Measurements from ENCODE around the gene CMIP. TPM values are rescaled to one million over a fixed set of nuclear protein-coding genes. Genes with fewer than 3 reads are reported as not detected.

Gene CMIP
- total RNA-seq, 1 donor from 2014 or later, result 40.0 TPM

GRCh38 chr16:81457326-81458133, 12.9 kb downstream of the CMIP start:
- Mint-ChIP-seq H3K9me3 (no peaks in the 10 kb centered on the region), H3K27ac (peak overlapping the region; percentile 48), H3K4me1 (peaks cover 36% of the 10 kb centered on the region), H3K27me3 (no peaks in the 10 kb centered on the region), H3K36me3 (ENCODE audit: low read depth) (peaks cover 21% of the 10 kb centered on the region), H3K4me3 (no peak overlapping the region)
- no peak for DNase-seq
- intact Hi-C loops (cut with micrococcal nuclease), result no loop called here

- H3K9me3 Mint-ChIP-seq, result no peaks in the 10 kb centered on the region
- H3K4me3 Mint-ChIP-seq, result no peak overlapping the region
- no peaks in the 10 kb centered on the region for H3K27me3 Mint-ChIP-seq
- peaks cover 23% of the 10 kb centered on the region for H3K36me3 Mint-ChIP-seq (ENCODE audit: low read depth)
- no peak for DNase-seq
- H3K4me1 Mint-ChIP-seq, result peaks cover 31% of the 10 kb centered on the region
- H3K27ac Mint-ChIP-seq, result no peak overlapping the region
- intact Hi-C loops (cut with micrococcal nuclease), result no loop called here
These were observed 13.6 kb downstream of the CMIP start for GRCh38 chr16:81458149-81458669.

- no peaks in the 10 kb centered on the region for H3K9me3 Mint-ChIP-seq
- intact Hi-C loops (cut with micrococcal nuclease), result no loop called here
- peaks cover 27% of the 10 kb centered on the region for H3K4me1 Mint-ChIP-seq
- no peak overlapping the region for H3K27ac Mint-ChIP-seq
- peaks cover 23% of the 10 kb centered on the region for H3K36me3 Mint-ChIP-seq (ENCODE audit: low read depth)
- H3K4me3 Mint-ChIP-seq, result no peak overlapping the region
- no peaks in the 10 kb centered on the region for H3K27me3 Mint-ChIP-seq
- DNase-seq, result no peak
These were observed 14.4 kb downstream of the CMIP start for GRCh38 chr16:81458827-81459598.

- no peak overlapping the region for H3K27ac Mint-ChIP-seq
- intact Hi-C loops (cut with micrococcal nuclease), result no loop called here
- H3K4me3 Mint-ChIP-seq, result no peak overlapping the region
- no peak for DNase-seq
- no peaks in the 10 kb centered on the region for H3K9me3 Mint-ChIP-seq
- no peaks in the 10 kb centered on the region for H3K27me3 Mint-ChIP-seq
- H3K4me1 Mint-ChIP-seq, result peaks cover 27% of the 10 kb centered on the region
- peaks cover 26% of the 10 kb centered on the region for H3K36me3 Mint-ChIP-seq (ENCODE audit: low read depth)
These were observed 15.5 kb downstream of the CMIP start for GRCh38 chr16:81460075-81460474.

GRCh38 chr16:81461243-81461642, 16.6 kb downstream of the CMIP start:
- Mint-ChIP-seq H3K4me1 (peaks cover 32% of the 10 kb centered on the region), H3K4me3 (no peak overlapping the region), H3K9me3 (no peaks in the 10 kb centered on the region), H3K27me3 (no peaks in the 10 kb centered on the region), H3K36me3 (ENCODE audit: low read depth) (peaks cover 27% of the 10 kb centered on the region), H3K27ac (no peak overlapping the region)
- DNase-seq, result no peak
- intact Hi-C loops (cut with micrococcal nuclease), result no loop called here

- Mint-ChIP-seq H3K9me3 (no peaks in the 10 kb centered on the region), H3K4me3 (no peak overlapping the region), H3K4me1 (peaks cover 36% of the 10 kb centered on the region)
These were observed 17.2 kb downstream of the CMIP start for GRCh38 chr16:81461766-81462165.

GRCh38 chr16:81462683-81463082, 18.1 kb downstream of the CMIP start:
- Mint-ChIP-seq H3K27ac (no peak overlapping the region), H3K4me3 (no peak overlapping the region), H3K4me1 (peaks cover 34% of the 10 kb centered on the region), H3K9me3 (no peaks in the 10 kb centered on the region), H3K36me3 (ENCODE audit: low read depth) (peaks cover 20% of the 10 kb centered on the region), H3K27me3 (no peaks in the 10 kb centered on the region)
- no peak for DNase-seq
- intact Hi-C loops (cut with micrococcal nuclease), result no loop called here

More at GRCh38 chr16:81461766-81462165, 17.2 kb downstream of the CMIP start:
- intact Hi-C loops (cut with micrococcal nuclease), result no loop called here
- DNase-seq, result no peak
- no peak overlapping the region for H3K27ac Mint-ChIP-seq
- peaks cover 23% of the 10 kb centered on the region for H3K36me3 Mint-ChIP-seq (ENCODE audit: low read depth)
- no peaks in the 10 kb centered on the region for H3K27me3 Mint-ChIP-seq

- H3K9me3 Mint-ChIP-seq, result no peaks in the 10 kb centered on the region
- no peaks in the 10 kb centered on the region for H3K27me3 Mint-ChIP-seq
- intact Hi-C loops (cut with micrococcal nuclease), result no loop called here
- H3K36me3 Mint-ChIP-seq (ENCODE audit: low read depth), result peaks cover 20% of the 10 kb centered on the region
- H3K4me1 Mint-ChIP-seq, result peaks cover 36% of the 10 kb centered on the region
- no peak overlapping the region for H3K27ac Mint-ChIP-seq
- DNase-seq, result no peak
- H3K4me3 Mint-ChIP-seq, result no peak overlapping the region
These were observed 18.8 kb downstream of the CMIP start for GRCh38 chr16:81463296-81463890.

GRCh38 chr16:81464279-81464678, 19.7 kb downstream of the CMIP start:
- Mint-ChIP-seq H3K4me1 (peaks cover 42% of the 10 kb centered on the region), H3K9me3 (no peaks in the 10 kb centered on the region), H3K27ac (no peak overlapping the region), H3K4me3 (no peak overlapping the region), H3K36me3 (ENCODE audit: low read depth) (peaks cover 15% of the 10 kb centered on the region), H3K27me3 (no peaks in the 10 kb centered on the region)
- intact Hi-C loops (cut with micrococcal nuclease), result no loop called here
- no peak for DNase-seq

- no peak overlapping the region for H3K27ac Mint-ChIP-seq
- H3K36me3 Mint-ChIP-seq (ENCODE audit: low read depth), result peaks cover 13% of the 10 kb centered on the region
- H3K4me1 Mint-ChIP-seq, result peaks cover 53% of the 10 kb centered on the region
- no peaks in the 10 kb centered on the region for H3K27me3 Mint-ChIP-seq
- H3K4me3 Mint-ChIP-seq, result no peak overlapping the region
- intact Hi-C loops (cut with micrococcal nuclease), result no loop called here
- no peaks in the 10 kb centered on the region for H3K9me3 Mint-ChIP-seq
- DNase-seq, result no peak
These were observed 20.9 kb downstream of the CMIP start for GRCh38 chr16:81465375-81465943.

GRCh38 chr16:81466356-81466980, 21.9 kb downstream of the CMIP start:
- Mint-ChIP-seq H3K9me3 (no peaks in the 10 kb centered on the region), H3K4me3 (no peak overlapping the region), H3K27ac (no peak overlapping the region), H3K4me1 (peaks cover 49% of the 10 kb centered on the region), H3K27me3 (no peaks in the 10 kb centered on the region), H3K36me3 (ENCODE audit: low read depth) (peaks cover 13% of the 10 kb centered on the region)
- DNase-seq, result no peak
- intact Hi-C loops (cut with micrococcal nuclease), result no loop called here

GRCh38 chr16:81467072-81467471, 22.5 kb downstream of the CMIP start:
- no peaks in the 10 kb centered on the region for H3K27me3 Mint-ChIP-seq
- no peak overlapping the region for H3K4me3 Mint-ChIP-seq
- H3K27ac Mint-ChIP-seq, result no peak overlapping the region
- intact Hi-C loops (cut with micrococcal nuclease), result no loop called here
- H3K9me3 Mint-ChIP-seq, result no peaks in the 10 kb centered on the region
- H3K4me1 Mint-ChIP-seq, result peaks cover 51% of the 10 kb centered on the region
- DNase-seq, result no peak
- H3K36me3 Mint-ChIP-seq (ENCODE audit: low read depth), result peaks cover 13% of the 10 kb centered on the region

- Mint-ChIP-seq H3K36me3 (ENCODE audit: low read depth) (peaks cover 10% of the 10 kb centered on the region), H3K4me1 (peaks cover 49% of the 10 kb centered on the region), H3K27me3 (no peaks in the 10 kb centered on the region), H3K9me3 (no peaks in the 10 kb centered on the region), H3K27ac (peak overlapping the region; percentile 69), H3K4me3 (no peak overlapping the region)
- no peak for DNase-seq
- intact Hi-C loops (cut with micrococcal nuclease), result no loop called here
These were observed 23.2 kb downstream of the CMIP start for GRCh38 chr16:81467815-81468214.
